LNCAP (cell line): ENCODE measurements around the gene PRLH.

Experiments used
- TF ChIP-seq, protein P1 (sequence below): fragments of 450-650 bp; IDR thresholded peaks from 2 replicates; pipeline ENCODE4 v1.5.1; 2017; ENCODE audit warnings: mild to moderate bottlenecking

The PRLH gene

DNA sequence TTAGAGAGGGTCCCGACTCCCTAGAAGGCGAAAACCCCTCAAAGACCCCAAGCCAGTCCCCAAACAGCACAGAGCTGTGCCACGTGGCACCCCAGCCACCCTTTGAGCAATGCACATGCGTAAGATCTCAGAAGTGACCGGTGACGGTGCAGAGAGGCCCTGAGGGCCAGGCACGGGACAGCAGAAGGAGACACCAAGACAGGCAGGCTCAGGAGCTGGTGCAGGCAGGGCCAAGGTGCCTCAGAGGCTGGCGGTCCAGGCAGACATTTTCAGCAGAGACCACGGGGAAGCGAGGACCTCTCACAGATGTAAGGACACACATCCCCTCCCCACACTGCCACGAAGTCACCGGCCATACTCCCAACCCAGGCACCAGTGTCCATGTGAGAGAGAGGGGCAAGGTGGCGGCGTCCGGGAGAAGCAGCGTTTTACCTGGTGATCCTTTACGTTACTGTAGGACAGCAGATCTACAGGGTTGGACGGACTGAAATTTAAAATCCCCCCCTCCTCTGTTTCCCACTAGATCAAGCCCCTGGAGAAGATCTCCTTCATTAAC lies 26.1 kb downstream of the PRLH start:
- TF ChIP-seq, protein P1, sequence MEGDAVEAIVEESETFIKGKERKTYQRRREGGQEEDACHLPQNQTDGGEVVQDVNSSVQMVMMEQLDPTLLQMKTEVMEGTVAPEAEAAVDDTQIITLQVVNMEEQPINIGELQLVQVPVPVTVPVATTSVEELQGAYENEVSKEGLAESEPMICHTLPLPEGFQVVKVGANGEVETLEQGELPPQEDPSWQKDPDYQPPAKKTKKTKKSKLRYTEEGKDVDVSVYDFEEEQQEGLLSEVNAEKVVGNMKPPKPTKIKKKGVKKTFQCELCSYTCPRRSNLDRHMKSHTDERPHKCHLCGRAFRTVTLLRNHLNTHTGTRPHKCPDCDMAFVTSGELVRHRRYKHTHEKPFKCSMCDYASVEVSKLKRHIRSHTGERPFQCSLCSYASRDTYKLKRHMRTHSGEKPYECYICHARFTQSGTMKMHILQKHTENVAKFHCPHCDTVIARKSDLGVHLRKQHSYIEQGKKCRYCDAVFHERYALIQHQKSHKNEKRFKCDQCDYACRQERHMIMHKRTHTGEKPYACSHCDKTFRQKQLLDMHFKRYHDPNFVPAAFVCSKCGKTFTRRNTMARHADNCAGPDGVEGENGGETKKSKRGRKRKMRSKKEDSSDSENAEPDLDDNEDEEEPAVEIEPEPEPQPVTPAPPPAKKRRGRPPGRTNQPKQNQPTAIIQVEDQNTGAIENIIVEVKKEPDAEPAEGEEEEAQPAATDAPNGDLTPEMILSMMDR = no peak

GRCh38 chr2:237593036-237593435 lies 26.7 kb downstream of the PRLH start:
- TF ChIP-seq, protein P1 = no peak

GRCh38 chr2:237593596-237594320 lies 27.4 kb downstream of the PRLH start:
- TF ChIP-seq, protein P1 = no peak

- TF ChIP-seq, protein P1 = no peak
These were observed 28.1 kb downstream of the PRLH start for GRCh38 chr2:237594514-237594871.

GRCh38 chr2:237596520-237597195 lies 30.3 kb downstream of the PRLH start:
- TF ChIP-seq, protein P1 = no peak

DNA sequence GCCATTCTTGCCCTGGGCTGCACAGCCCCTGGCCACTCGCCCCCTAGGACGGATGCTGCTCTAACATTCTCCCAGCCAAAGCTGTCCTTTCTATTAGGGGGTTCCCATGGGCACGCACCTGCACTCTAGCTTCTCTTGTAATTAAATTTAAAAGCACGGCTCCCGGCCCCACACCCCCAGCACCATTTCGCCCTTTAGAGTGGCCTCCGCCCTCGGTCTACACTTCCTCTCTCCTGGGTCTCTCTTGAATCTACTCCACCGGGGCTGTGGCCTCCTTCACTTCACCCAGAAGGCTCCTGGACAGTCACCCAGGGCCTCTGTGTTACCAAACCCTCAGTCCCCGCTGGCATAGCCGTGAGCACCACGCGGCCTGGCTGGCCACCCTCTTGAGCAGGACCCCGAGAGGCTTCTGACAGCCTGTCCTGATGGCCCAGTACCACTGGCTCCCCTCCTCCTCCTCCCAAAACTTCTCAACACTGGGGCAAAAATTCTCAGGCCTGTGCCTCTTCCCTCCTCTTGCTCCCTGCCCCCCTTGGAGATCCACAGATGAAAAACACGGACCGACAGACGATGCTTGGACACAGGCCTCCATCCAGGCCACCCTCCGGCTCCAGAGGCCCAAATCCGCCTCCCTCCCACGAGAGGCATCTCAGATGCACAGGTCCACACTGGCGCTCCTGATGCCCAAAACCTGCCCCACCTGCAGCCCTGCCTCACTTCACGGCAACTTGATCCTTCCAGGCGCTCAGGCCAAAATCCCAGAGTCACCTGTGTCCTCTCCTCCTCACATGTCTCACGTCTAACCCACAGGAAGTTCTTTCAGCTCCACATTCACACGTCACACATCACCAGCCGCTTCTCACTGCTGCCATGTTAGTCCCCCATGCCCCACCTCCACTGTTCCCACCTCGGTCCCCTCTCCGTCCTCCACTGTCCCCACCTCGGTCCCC lies 31.1 kb downstream of the PRLH start:
- TF ChIP-seq, protein P1 = no peak
